GM12878 (cell line): ENCODE data around the gene TECPR1. TPM values are rescaled to one million over a fixed set of nuclear protein-coding genes. Genes with fewer than 3 reads are reported as not detected.
A peak's percentile ranks its signal among the peaks of the same experiment; 100 is the strongest.

ENCODE experiments used
- ATAC-seq: fragments of 200-7000 bp; cut with Tn5 transposase; 3 replicates; pipeline ENCODE4 v1.9.1; 2020; ENCODE audit warnings: mild to moderate bottlenecking, moderate library complexity
- BruUV-seq: library from RNA; stranded (reverse); fragments of 400-500 nt; replicated peaks from 2 replicates; lab custom pipeline; 2021; lab: Mats Ljungman, UMichigan
- CTCF ChIA-PET: fragments of 300-600 bp; sonication (Branson Sonifier 250); formaldehyde crosslinking; extraction: SDS; loops from one replicate; lab custom pipeline; 2021; ENCODE audit warnings: inconsistent platforms; lab: Yijun Ruan, JAX
- POLR2A ChIA-PET: fragments of 350-600 bp; formaldehyde crosslinking; extraction: SDS; loops from one replicate; lab custom pipeline; 2021; ENCODE audit warnings: inconsistent platforms; lab: Charles Lee
- RAD21 ChIA-PET: fragments of 300-600 bp; sonication (Branson Sonifier 250); formaldehyde crosslinking; loops from one replicate; lab custom pipeline; 2023; ENCODE audit warnings: antibody characterized with exemption; ENCODE audit not compliant: unreplicated experiment; lab: Charles Lee
- SMC1A ChIA-PET: fragments of 300-600 bp; sonication (Branson Sonifier 250); formaldehyde crosslinking; loops from one replicate; lab custom pipeline; 2023; ENCODE audit not compliant: unreplicated experiment, uncharacterized antibody; lab: Charles Lee
- DNase-seq: peaks from one replicate; pipeline ENCODE4 v3.0.0-alpha.2; 2011; ENCODE audit warnings: low read depth, low spot score
- FAIRE-seq: peaks from 3 replicates; lab custom pipeline; 2011; peaks lifted over from hg19 to GRCh38; lab: Jason Lieb, UNC
- H2AFZ ChIP-seq: 2 replicates; pipeline ENCODE4 v1.6.0; 2011; ENCODE audit warnings: low read depth, low read length, control low read depth; ENCODE audit not compliant: control insufficient read depth
- H3K27ac ChIP-seq: 2 replicates; pipeline ENCODE4 v1.5.1; 2011; ENCODE audit warnings: control low read depth; ENCODE audit not compliant: control insufficient read depth, insufficient read depth
- H3K27me3 ChIP-seq, 2 experiments: replicated peaks in 1 of 2; 2 replicates each; pipeline versions ENCODE4 v1.6.0 to v1.6.1; 2011; ENCODE audit warnings: low read length in 1 of 2; ENCODE audit not compliant: control insufficient read depth in 2 of 2, insufficient read depth in 2 of 2
- H3K36me3 ChIP-seq, 2 experiments: 2 replicates each; pipeline ENCODE4 v1.5.1; 2011; ENCODE audit warnings: low read length in 1 of 2; ENCODE audit not compliant: control insufficient read depth in 2 of 2, insufficient read depth in 2 of 2
- H3K4me1 ChIP-seq: 2 replicates; pipeline ENCODE4 v1.6.1; 2011; ENCODE audit warnings: mild to moderate bottlenecking, low read length, moderate library complexity, mixed read lengths; ENCODE audit not compliant: control insufficient read depth, insufficient read depth
- H3K4me2 ChIP-seq: 2 replicates; pipeline ENCODE4 v1.6.0; 2011; ENCODE audit warnings: control low read depth; ENCODE audit not compliant: control insufficient read depth, insufficient read depth
- H3K4me3 ChIP-seq: fragments of 200-600 bp; sonication (generic); 2 replicates; pipeline ENCODE4 v1.5.1; 2016
- H3K79me2 ChIP-seq: 2 replicates; pipeline ENCODE4 v1.6.0; 2011; ENCODE audit warnings: low read length; ENCODE audit not compliant: control insufficient read depth, insufficient read depth
- H3K9ac ChIP-seq: 2 replicates; pipeline ENCODE4 v1.8.0; 2011; ENCODE audit warnings: low read length, control low read depth, mixed read lengths; ENCODE audit not compliant: control insufficient read depth, insufficient read depth
- H3K9me3 ChIP-seq: replicated peaks from 3 replicates; pipeline ENCODE4 v1.5.1; 2011; ENCODE audit warnings: mild to moderate bottlenecking, low read length; ENCODE audit not compliant: control insufficient read depth, insufficient read depth
- H4K20me1 ChIP-seq: 2 replicates; pipeline ENCODE4 v1.6.0; 2011; ENCODE audit not compliant: control insufficient read depth, insufficient read depth
- BRCA1 ChIP-seq: IDR thresholded peaks from 2 replicates; pipeline ENCODE4 v1.6.1; 2011; ENCODE audit warnings: low read depth, low read length, improper control_type of control experiment
- CBFB ChIP-seq: IDR thresholded peaks from 2 replicates; pipeline ENCODE4 v1.6.1; 2016; ENCODE audit warnings: antibody characterized with exemption, low read depth
- CBX3 ChIP-seq: fragments of 200-600 bp; sonication (generic); IDR thresholded peaks from 2 replicates; pipeline ENCODE4 v1.6.1; 2016; ENCODE audit warnings: low read depth, borderline replicate concordance
- CTCF ChIP-seq, 3 experiments: IDR thresholded peaks in 2 of 3; conservative IDR thresholded peaks in 1 of 3; 2 replicates each; pipeline ENCODE4 v1.5.1; 2011; ENCODE audit warnings: low read depth in 3 of 3, low read length in 3 of 3, mild to moderate bottlenecking in 3 of 3, control low read depth in 2 of 3, moderate library complexity in 2 of 3, inconsistent platforms in 1 of 3, mixed read lengths in 1 of 3; ENCODE audit not compliant: control insufficient read depth in 2 of 3, insufficient read depth in 1 of 3; ENCODE audit errors: extremely low read depth in 1 of 3
- EP300 ChIP-seq, 2 experiments: fragments of 150-350 bp in 1 of 2; IDR thresholded peaks; 2 replicates each; pipeline ENCODE4 v1.6.1; 2011 to 2012; ENCODE audit warnings: low read depth in 2 of 2, low read length in 2 of 2, borderline replicate concordance in 1 of 2, improper control_type of control experiment in 1 of 2, inconsistent platforms in 1 of 2; ENCODE audit not compliant: control insufficient read depth in 1 of 2
- KAT2A ChIP-seq: conservative IDR thresholded peaks from 2 replicates; pipeline ENCODE4 v1.6.1; 2011; ENCODE audit warnings: low read depth, low read length; ENCODE audit not compliant: control insufficient read depth
- LARP7 ChIP-seq: fragments of 450-650 bp; IDR thresholded peaks from 2 replicates; pipeline ENCODE4 v1.6.1; 2017; ENCODE audit warnings: mild to moderate bottlenecking
- MYB ChIP-seq: fragments of 150-350 bp; IDR thresholded peaks from 2 replicates; pipeline ENCODE4 v1.6.1; 2014; ENCODE audit warnings: mild to moderate bottlenecking, low read depth, low read length, borderline replicate concordance
- NFIC ChIP-seq: IDR thresholded peaks from 2 replicates; pipeline ENCODE4 v1.6.1; 2012; ENCODE audit warnings: low read depth, mild to moderate bottlenecking, inconsistent platforms, low read length, moderate library complexity
- NFXL1 ChIP-seq: fragments of 450-650 bp; IDR thresholded peaks from 2 replicates; pipeline ENCODE4 v1.6.1; 2017; ENCODE audit warnings: antibody characterized with exemption, mild to moderate bottlenecking, borderline replicate concordance
- NFYB ChIP-seq: IDR thresholded peaks from 2 replicates; pipeline ENCODE4 v1.6.1; 2011; ENCODE audit warnings: low read depth, mild to moderate bottlenecking, low read length, improper control_type of control experiment, moderate library complexity; ENCODE audit not compliant: insufficient read depth
- PAX8 ChIP-seq: fragments of 450-650 bp; IDR thresholded peaks from 2 replicates; pipeline ENCODE4 v1.6.1; 2017; ENCODE audit warnings: mild to moderate bottlenecking, moderate library complexity
- SIX5 ChIP-seq: IDR thresholded peaks from 2 replicates; pipeline ENCODE4 v1.6.1; 2011; ENCODE audit warnings: mild to moderate bottlenecking, low read depth, low read length, moderate library complexity; ENCODE audit not compliant: severe bottlenecking
- SMAD5 ChIP-seq: IDR thresholded peaks from 2 replicates; pipeline ENCODE4 v1.6.1; 2016; ENCODE audit warnings: antibody characterized with exemption, low read depth
- STAT3 ChIP-seq: IDR thresholded peaks from 2 replicates; pipeline ENCODE4 v1.6.1; 2011; ENCODE audit warnings: low read depth, low read length, improper control_type of control experiment
- YY1 ChIP-seq: IDR thresholded peaks from 2 replicates; pipeline ENCODE4 v1.6.1; 2011; ENCODE audit warnings: low read depth, mild to moderate bottlenecking, low read length
- WGBS: methylation state at CpG from one replicate; pipeline ENCODE4 v1.1.6; 2016; ENCODE audit warnings: low lambda C conversion rate; ENCODE audit not compliant: insufficient replicate concordance, insufficient coverage; ENCODE audit errors: missing lambda C conversion rate; 5-methylcytosine and 5-hydroxymethylcytosine counted together
- in situ Hi-C: fragments of 300-500 bp; cut with MboI; formaldehyde crosslinking; loops from 9 replicates; pipeline ENCODE4 v1.14.3; 2018; ENCODE audit warnings: mixed read lengths
- intact Hi-C: fragments of 100-400 bp; cut with micrococcal nuclease; formaldehyde crosslinking; loops from one replicate; pipeline ENCODE4 v1.14.2; 2022; ENCODE audit not compliant: unreplicated experiment
- polyA plus RNA-seq, 11 experiments: library from polyadenylated mRNA; depleted of rRNA in 4 of 11; unstranded in 6 of 11; stranded (reverse) in 5 of 11; fragments of >200 nt; fragmentation: Nextera tagmentation in 4 of 11; fragmentation: Illumina TruSeq in 1 of 11; extraction: Ambion mirVana in 4 of 11; extraction: Trizol in 1 of 11; gene quantifications; 1 replicate in 1 of 11; 2 replicates in 10 of 11; pipeline versions ENCODE4 v1.2.1 to v1.2.3, GENCODE V29; 2011 to 2016; ENCODE audit warnings: inconsistent platforms in 2 of 11, missing spikeins in 2 of 11, low read depth in 1 of 11
- total RNA-seq, 4 experiments: library from RNA; depleted of rRNA in 3 of 4; stranded (reverse); fragments of >200 nt in 3 of 4; fragmentation: Illumina TruSeq in 1 of 4; extraction: Trizol in 1 of 4; gene quantifications; 2 replicates each; pipeline versions ENCODE4 v1.2.1 to v1.2.3, GENCODE V29; 2013 to 2021

The TECPR1 gene
- total and polyA plus RNA-seq, 10 of the 15 experiments (the other 5 are each of a cell fraction or from before 2014, with no cell fraction given) = 0.26 to 16.8 (median 4.2) TPM

GRCh38 chr7:98212532-98213041 is 39.4 kb downstream of the TECPR1 start:
- Histone ChIP-seq H2AFZ (no peak overlapping the region), H3K36me3 (no peaks in the 10 kb centered on the region), H3K27me3 (no peaks in the 10 kb centered on the region), H3K9me3 (no peaks in the 10 kb centered on the region), H3K4me2 (0 out of 2 replicates have a peak overlapping the region, but pooled peaks have one; percentile 9), H3K4me3 (no peak overlapping the region), H3K9ac (no peak overlapping the region), H3K79me2 (no peaks in the 10 kb centered on the region), H4K20me1 (no peaks in the 10 kb centered on the region), H3K4me1 (peaks cover under 1% of the 10 kb centered on the region; the same call in 1 of the 2 replicates), H3K27ac (no peak overlapping the region)
- no peak for ATAC-seq
- BruUV-seq = no TSS peak
- no peak for FAIRE-seq
- WGBS = 90% methylated on average over 26 of the region's 30 CpGs
- SMC1A ChIA-PET = no interaction called here
- DNase-seq = no peak
- intact Hi-C loops (no loop called here), in situ Hi-C loops (no loop called here)
- RAD21 ChIA-PET = no interaction called here
- CTCF ChIA-PET = no interaction called here
- TF ChIP-seq CBX3 (no peak), STAT3 (no peak), CTCF (IDR thresholded peaks at IDR 0.05 in 2 of 3, conservative IDR thresholded peaks at IDR 0.05 in 1 of 3; ENCODE audit: control insufficient read depth in 2 of 3, extremely low read depth in 1 of 3, insufficient read depth in 1 of 3, low read depth in 3 of 3, low read length in 3 of 3) (no peak), SMAD5 (no peak), KAT2A (no peak), SIX5 (no peak), EP300 (IDR thresholded peaks at IDR 0.05; ENCODE audit: borderline replicate concordance in 1 of 2, control insufficient read depth in 1 of 2, low read depth in 2 of 2, low read length in 2 of 2) (no peak), NFIC (no peak), MYB (no peak), NFYB (no peak), PAX8 (no peak), CBFB (no peak), BRCA1 (no peak), NFXL1 (no peak), YY1 (no peak), LARP7 (no peak)
- POLR2A ChIA-PET = interaction anchor here (0.9 kb wide), 1 partner anchor 10 kb away, joined by 3 read pairs; no protein-coding TSS in a partner anchor
